Ishikawa (cell line): ENCODE measurements around the gene GNAT3.

Experiments
- EP300 ChIP-seq: IDR thresholded peaks from 2 replicates; pipeline ENCODE4 v1.6.1; 2012; ENCODE audit warnings: borderline replicate concordance
- NFIC ChIP-seq: IDR thresholded peaks from 2 replicates; pipeline ENCODE4 v1.6.1; 2012

DNA sequence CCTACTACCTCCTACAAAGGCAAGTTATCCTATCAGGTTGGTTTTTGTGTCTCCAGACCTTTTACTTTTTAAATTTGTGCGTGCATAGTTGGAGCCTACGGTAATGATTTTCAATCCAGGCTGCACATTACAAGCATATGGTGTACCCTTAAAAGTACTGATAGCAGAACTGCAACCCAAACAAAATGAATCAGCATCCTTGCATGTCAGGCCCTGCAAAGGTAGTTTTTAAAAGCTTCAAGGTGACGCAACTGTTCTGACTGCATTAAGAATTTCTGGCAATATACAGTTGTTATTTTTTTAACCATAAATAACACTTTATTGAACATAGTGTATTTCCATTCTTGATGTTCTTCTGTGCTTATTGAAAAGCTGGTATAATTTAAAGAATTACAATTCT is 28.9 kb downstream of the GNAT3 start:
- TF ChIP-seq NFIC (no peak), EP300 (no peak)
